A549 (cell line): Measurements from ENCODE around the gene CARD19. TPM values are rescaled to one million over a fixed set of nuclear protein-coding genes. Genes with fewer than 3 reads are reported as not detected.

ENCODE experiments used
- ATAC-seq, 2 experiments: fragments of 200-7000 bp in 1 of 2; fragments of >200 bp in 1 of 2; cut with Nextera tagmentation in 1 of 2; cut with Tn5 transposase in 1 of 2; 3 replicates each; pipeline versions ENCODE4 v1.8.0 to v1.9.1; 2018 to 2020; ENCODE audit warnings: mild to moderate bottlenecking in 1 of 2, moderate library complexity in 1 of 2
- CTCF ChIA-PET: fragments of 300-600 bp; sonication (Branson Sonifier 250); formaldehyde crosslinking; extraction: SDS; loops from one replicate; lab custom pipeline; 2021; ENCODE audit warnings: antibody characterized with exemption, inconsistent platforms; lab: Yijun Ruan, JAX
- POLR2A ChIA-PET: fragments of 350-600 bp; formaldehyde crosslinking; extraction: SDS; loops from one replicate; lab custom pipeline; 2021; ENCODE audit warnings: antibody characterized with exemption, inconsistent platforms; lab: Yijun Ruan, JAX
- DNase-seq, 2 experiments: peaks; one replicate each; pipeline versions ENCODE4 v3.0.0 to v3.0.0-alpha.2; 2011 to 2016; ENCODE audit warnings: low read depth in 1 of 2, low spot score in 1 of 2
- FAIRE-seq: peaks from 2 replicates; lab custom pipeline; 2011; peaks lifted over from hg19 to GRCh38; lab: Jason Lieb, UNC
- H3K27ac ChIP-seq, 2 experiments: fragments of >200 bp; sonication (Bioruptor Twin); formaldehyde crosslinking; 3 replicates each; pipeline ENCODE4 v1.5.1; 2016 to 2017
- H3K4me1 ChIP-seq: fragments of >200 bp; sonication (Bioruptor Twin); formaldehyde crosslinking; 3 replicates; pipeline ENCODE4 v1.6.1; 2016
- H3K4me2 ChIP-seq: fragments of >200 bp; sonication (Bioruptor Twin); formaldehyde crosslinking; 3 replicates; pipeline ENCODE4 v1.6.1; 2016
- H3K4me3 ChIP-seq: fragments of >200 bp; sonication (Bioruptor Twin); formaldehyde crosslinking; 3 replicates; pipeline ENCODE4 v1.5.1; 2016
- H3K9me3 ChIP-seq: fragments of >200 bp; sonication (Bioruptor Twin); formaldehyde crosslinking; 3 replicates; pipeline ENCODE4 v1.6.1; 2016
- BHLHE40 ChIP-seq: IDR thresholded peaks from 2 replicates; pipeline ENCODE4 v1.6.1; 2012; ENCODE audit warnings: low read depth, low read length, inconsistent platforms
- CBX8 ChIP-seq: fragments of 200-600 bp; sonication (generic); IDR thresholded peaks from 2 replicates; pipeline ENCODE4 v1.6.1; 2016
- CHD4 ChIP-seq: fragments of 200-600 bp; sonication (generic); IDR thresholded peaks from 2 replicates; pipeline ENCODE4 v1.6.1; 2016; ENCODE audit warnings: antibody characterized with exemption, mild to moderate bottlenecking, borderline replicate concordance
- EHMT2 ChIP-seq: fragments of 200-600 bp; sonication (generic); IDR thresholded peaks from 2 replicates; pipeline ENCODE4 v1.6.1; 2016; ENCODE audit warnings: antibody characterized with exemption, low read depth, mild to moderate bottlenecking, moderate library complexity
- FOSL2 ChIP-seq, 2 experiments: fragments of 450-650 bp in 1 of 2; fragments of >200 bp in 1 of 2; sonication (Bioruptor Twin) in 1 of 2; formaldehyde crosslinking; IDR thresholded peaks; 2 replicates each; pipeline versions ENCODE4 v1.5.0 to v1.6.1; 2016 to 2020; ENCODE audit warnings: mild to moderate bottlenecking in 1 of 2, moderate library complexity in 1 of 2
- HEYL ChIP-seq: fragments of 250-450 bp; sonication (Bioruptor Pico); IDR thresholded peaks from 2 replicates; pipeline ENCODE4 v1.8.0; 2021; ENCODE audit warnings: mild to moderate bottlenecking, moderate library complexity
- KDM5A ChIP-seq: fragments of 200-600 bp; sonication (generic); IDR thresholded peaks from 2 replicates; pipeline ENCODE4 v1.6.1; 2016; ENCODE audit warnings: antibody characterized with exemption, mild to moderate bottlenecking
- PHF8 ChIP-seq: fragments of 200-600 bp; sonication (generic); IDR thresholded peaks from 2 replicates; pipeline ENCODE4 v1.6.1; 2016; ENCODE audit warnings: low read depth, mild to moderate bottlenecking, antibody characterized with exemption, moderate library complexity, borderline replicate concordance
- POLR2A ChIP-seq: IDR thresholded peaks from 2 replicates; pipeline ENCODE4 v1.6.1; 2012; ENCODE audit warnings: mild to moderate bottlenecking, low read length
- RARB ChIP-seq: fragments of 250-450 bp; sonication (Bioruptor Pico); IDR thresholded peaks from 2 replicates; pipeline ENCODE4 v1.8.0; 2021; ENCODE audit warnings: mild to moderate bottlenecking, moderate library complexity
- RCOR1 ChIP-seq: fragments of 150-350 bp; IDR thresholded peaks from 2 replicates; pipeline ENCODE4 v1.6.1; 2014; ENCODE audit warnings: antibody characterized with exemption, low read length, low read depth
- RNF2 ChIP-seq: fragments of 200-600 bp; sonication (generic); IDR thresholded peaks from 2 replicates; pipeline ENCODE4 v1.6.1; 2016; ENCODE audit warnings: low read depth, mild to moderate bottlenecking, antibody characterized with exemption, moderate library complexity, borderline replicate concordance
- SMC3 ChIP-seq: fragments of >200 bp; sonication (Bioruptor Twin); formaldehyde crosslinking; IDR thresholded peaks from 3 replicates; pipeline ENCODE4 v1.6.1; 2018; ENCODE audit warnings: inconsistent platforms
- ZC3H11A ChIP-seq: fragments of 450-650 bp; IDR thresholded peaks from 2 replicates; pipeline ENCODE4 v1.6.1; 2014; ENCODE audit warnings: antibody characterized with exemption, mild to moderate bottlenecking
- ZSCAN20 ChIP-seq: fragments of 250-450 bp; sonication (Bioruptor Pico); IDR thresholded peaks from 2 replicates; pipeline ENCODE4 v1.8.0; 2022; ENCODE audit warnings: mild to moderate bottlenecking, moderate library complexity
- WGBS: methylation state at CpG from one replicate; pipeline ENCODE4 v1.1.6; 2017; ENCODE audit errors: missing lambda C conversion rate; 5-methylcytosine and 5-hydroxymethylcytosine counted together
- polyA plus RNA-seq, 4 experiments: library from polyadenylated mRNA; depleted of rRNA in 3 of 4; stranded (reverse); fragments of >200 nt; fragmentation: RNase III in 1 of 4; extraction: RNeasy Plus Mini Kit Qiagen cat#74134 plus additional on column Dnase treatment in 1 of 4; gene quantifications; 2 replicates in 3 of 4; 3 replicates in 1 of 4; pipeline ENCODE4 v1.2.3, GENCODE V29; 2011 to 2017
- TF ChIP-seq, protein P1 (sequence below): fragments of >200 bp; sonication (Bioruptor Twin); formaldehyde crosslinking; IDR thresholded peaks from 3 replicates; pipeline ENCODE4 v1.6.1; 2016
- TF ChIP-seq, protein P2 (sequence below): fragments of 250-450 bp; sonication (Bioruptor Pico); IDR thresholded peaks from 2 replicates; pipeline ENCODE4 v1.5.0; 2021; ENCODE audit warnings: mild to moderate bottlenecking, moderate library complexity, borderline replicate concordance
- TF ChIP-seq, protein P3 (sequence below): fragments of 450-650 bp; IDR thresholded peaks from 2 replicates; pipeline ENCODE4 v1.6.1; 2014; ENCODE audit warnings: antibody characterized with exemption
- TF ChIP-seq, protein P4 (sequence below): fragments of 200-600 bp; sonication (generic); IDR thresholded peaks from 2 replicates; pipeline ENCODE4 v1.6.1; 2016; ENCODE audit warnings: antibody characterized with exemption, mild to moderate bottlenecking, moderate library complexity

The CARD19 gene
- polyA plus RNA-seq, 2 of the 4 experiments (the other 2 are of a cell fraction) = 27.6 to 30.3 TPM

DNA sequence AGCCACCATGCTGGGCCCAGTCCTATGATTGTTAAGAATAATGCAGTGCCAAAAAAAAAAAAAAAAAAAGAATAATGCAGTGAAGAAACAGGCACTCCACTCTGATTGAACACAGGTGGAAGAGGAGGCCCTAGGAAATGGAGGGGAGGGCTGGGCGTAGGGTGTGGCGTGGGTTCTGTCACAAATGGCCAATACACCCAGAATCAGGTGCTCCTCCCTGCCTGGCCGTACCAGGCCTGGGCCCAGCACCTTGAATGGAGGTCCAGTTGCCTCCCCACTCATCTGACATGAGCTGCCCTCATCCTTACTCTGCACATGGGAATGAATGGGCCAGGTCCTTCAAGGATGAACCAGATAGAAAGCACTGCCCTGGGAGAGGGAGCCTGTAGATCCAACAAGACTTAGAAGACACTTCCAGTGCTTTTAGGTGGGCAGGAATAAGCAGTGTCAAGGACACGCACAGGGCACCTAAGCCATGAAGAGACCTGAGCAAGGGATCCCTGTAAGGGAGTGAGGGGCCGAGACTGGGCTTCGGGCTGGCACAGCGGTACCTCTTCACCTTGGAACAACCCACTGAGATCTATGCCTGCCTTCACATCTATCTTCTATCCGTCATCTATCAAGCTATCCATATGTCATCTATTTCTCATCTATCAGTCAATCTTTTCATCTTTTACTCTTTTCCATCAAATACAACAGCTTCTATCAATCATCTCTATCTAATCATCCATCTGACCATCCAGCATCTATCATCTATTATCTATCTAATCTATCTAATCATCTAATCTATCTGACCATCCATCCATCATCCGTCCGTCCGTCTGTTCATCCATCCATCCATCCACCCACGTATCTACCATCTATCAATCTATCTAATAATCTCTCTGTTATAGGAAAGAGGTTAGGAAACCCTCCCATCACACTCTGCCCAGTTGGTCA lies 22.2 kb downstream of the CARD19 start:
- peaks cover 50% of the 10 kb centered on the region for H3K4me1 ChIP-seq
- FAIRE-seq (no peak), ATAC-seq (no peak), DNase-seq (no peak)
- POLR2A ChIA-PET = interaction anchor here (0.6 to 1.0 kb wide), 2 partner anchors 9 to 16 kb away, joined by 3 to 4 read pairs; partner anchors contain the start of gene NINJ1
- TF ChIP-seq CBX8 (no peak), PHF8 (no peak), FOSL2 (IDR thresholded peaks at IDR 0.05) (no peak), FOSL2 (CRISPR knock-in tag; IDR thresholded peaks at IDR 0.05) (no peak), EHMT2 (no peak), ZSCAN20 (CRISPR knock-in tag) (no peak), SMC3 (no peak), RARB (CRISPR knock-in tag) (no peak), CHD4 (no peak), ZC3H11A (no peak), POLR2A (no peak), RNF2 (no peak), KDM5A (no peak)
- TF ChIP-seq, protein P1, sequence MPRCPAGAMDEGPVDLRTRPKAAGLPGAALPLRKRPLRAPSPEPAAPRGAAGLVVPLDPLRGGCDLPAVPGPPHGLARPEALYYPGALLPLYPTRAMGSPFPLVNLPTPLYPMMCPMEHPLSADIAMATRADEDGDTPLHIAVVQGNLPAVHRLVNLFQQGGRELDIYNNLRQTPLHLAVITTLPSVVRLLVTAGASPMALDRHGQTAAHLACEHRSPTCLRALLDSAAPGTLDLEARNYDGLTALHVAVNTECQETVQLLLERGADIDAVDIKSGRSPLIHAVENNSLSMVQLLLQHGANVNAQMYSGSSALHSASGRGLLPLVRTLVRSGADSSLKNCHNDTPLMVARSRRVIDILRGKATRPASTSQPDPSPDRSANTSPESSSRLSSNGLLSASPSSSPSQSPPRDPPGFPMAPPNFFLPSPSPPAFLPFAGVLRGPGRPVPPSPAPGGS = no peak
- 93% methylated on average over 12 of the region's 12 CpGs for WGBS
- CTCF ChIA-PET = interaction anchor here (0.6 to 8.0 kb wide), 12 partner anchors 10 to 759 kb away, joined by 3 to 109 read pairs (median 4); partner anchors contain the start of gene NINJ1
- H3K27ac ChIP-seq = peak overlapping the region in 1 of 2 experiments; percentile 23; a peak in 1 of 6 replicates
- no peaks in the 10 kb centered on the region for H3K9me3 ChIP-seq
- H3K4me2 ChIP-seq = no peak overlapping the region
- no peak overlapping the region for H3K4me3 ChIP-seq

DNA sequence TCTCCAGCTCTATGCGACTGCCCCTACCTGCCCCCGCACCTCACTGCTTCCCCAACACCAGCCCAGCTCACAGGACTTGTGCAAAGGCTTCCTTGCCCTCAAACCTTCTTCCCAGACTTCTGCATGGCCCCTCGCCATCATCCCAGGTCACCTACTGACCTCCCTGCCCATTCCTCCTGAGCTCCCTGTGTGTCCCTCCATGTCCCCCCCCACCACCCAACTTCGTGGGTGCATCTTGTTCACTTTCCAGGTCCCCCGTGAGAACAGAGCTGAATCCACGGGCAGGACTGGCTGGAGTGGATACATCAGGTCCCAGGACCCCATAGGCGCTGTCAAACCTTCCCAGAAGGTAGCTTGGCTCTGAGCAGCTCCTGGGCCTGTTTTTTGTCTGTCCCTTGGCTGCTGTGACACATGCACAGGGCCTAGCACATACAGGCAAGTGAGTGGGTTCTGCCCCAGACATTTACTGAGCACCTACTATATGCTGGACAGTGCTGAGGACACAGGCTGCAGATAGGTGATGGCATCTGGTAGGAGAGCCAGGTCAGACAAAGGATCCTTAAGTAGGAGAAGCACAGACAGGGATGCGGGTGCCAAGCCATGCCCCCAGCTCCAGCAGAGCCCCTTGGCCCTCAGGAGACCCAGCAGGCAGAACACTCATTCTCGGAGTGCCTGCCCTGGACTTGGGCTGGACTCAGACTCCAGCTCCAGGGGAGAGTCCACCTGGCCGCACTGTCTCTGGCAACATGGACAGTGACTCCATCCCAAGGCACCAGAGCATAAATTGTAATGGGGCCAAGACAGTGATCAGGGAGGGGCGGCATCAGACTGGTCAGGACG lies 23.1 kb downstream of the CARD19 start:
- Histone ChIP-seq H3K4me2 (peak overlapping the region; percentile 68), H3K4me3 (no peak overlapping the region), H3K27ac (peak overlapping the region; percentile 85 to 95), H3K9me3 (no peaks in the 10 kb centered on the region), H3K4me1 (peaks cover 41% of the 10 kb centered on the region)
- FAIRE-seq (no peak), ATAC-seq (peak in 1 of 2 experiments; percentile 2; a peak in 1 of 6 replicates), DNase-seq (no peak)
- CTCF ChIA-PET = interaction anchor here (0.6 to 8.0 kb wide), 17 partner anchors 11 to 447 kb away, joined by 3 to 109 read pairs (median 4); partner anchors contain the start of gene NINJ1
- POLR2A ChIA-PET = interaction anchor here (0.6 to 1.8 kb wide), 4 partner anchors 10 to 23 kb away, joined by 3 to 35 read pairs (median 8); partner anchors contain the start of genes CARD19 and NINJ1
- 90% methylated on average over 12 of the region's 12 CpGs for WGBS
- no peak for TF ChIP-seq BHLHE40
- TF ChIP-seq RCOR1 = no peak
- TF ChIP-seq, protein P2, sequence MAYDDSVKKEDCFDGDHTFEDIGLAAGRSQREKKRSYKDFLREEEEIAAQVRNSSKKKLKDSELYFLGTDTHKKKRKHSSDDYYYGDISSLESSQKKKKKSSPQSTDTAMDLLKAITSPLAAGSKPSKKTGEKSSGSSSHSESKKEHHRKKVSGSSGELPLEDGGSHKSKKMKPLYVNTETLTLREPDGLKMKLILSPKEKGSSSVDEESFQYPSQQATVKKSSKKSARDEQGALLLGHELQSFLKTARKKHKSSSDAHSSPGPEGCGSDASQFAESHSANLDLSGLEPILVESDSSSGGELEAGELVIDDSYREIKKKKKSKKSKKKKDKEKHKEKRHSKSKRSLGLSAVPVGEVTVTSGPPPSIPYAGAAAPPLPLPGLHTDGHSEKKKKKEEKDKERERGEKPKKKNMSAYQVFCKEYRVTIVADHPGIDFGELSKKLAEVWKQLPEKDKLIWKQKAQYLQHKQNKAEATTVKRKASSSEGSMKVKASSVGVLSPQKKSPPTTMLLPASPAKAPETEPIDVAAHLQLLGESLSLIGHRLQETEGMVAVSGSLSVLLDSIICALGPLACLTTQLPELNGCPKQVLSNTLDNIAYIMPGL (CRISPR knock-in tag) = no peak
- TF ChIP-seq, protein P3, sequence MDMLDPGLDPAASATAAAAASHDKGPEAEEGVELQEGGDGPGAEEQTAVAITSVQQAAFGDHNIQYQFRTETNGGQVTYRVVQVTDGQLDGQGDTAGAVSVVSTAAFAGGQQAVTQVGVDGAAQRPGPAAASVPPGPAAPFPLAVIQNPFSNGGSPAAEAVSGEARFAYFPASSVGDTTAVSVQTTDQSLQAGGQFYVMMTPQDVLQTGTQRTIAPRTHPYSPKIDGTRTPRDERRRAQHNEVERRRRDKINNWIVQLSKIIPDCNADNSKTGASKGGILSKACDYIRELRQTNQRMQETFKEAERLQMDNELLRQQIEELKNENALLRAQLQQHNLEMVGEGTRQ = no peak
- TF ChIP-seq, protein P4, sequence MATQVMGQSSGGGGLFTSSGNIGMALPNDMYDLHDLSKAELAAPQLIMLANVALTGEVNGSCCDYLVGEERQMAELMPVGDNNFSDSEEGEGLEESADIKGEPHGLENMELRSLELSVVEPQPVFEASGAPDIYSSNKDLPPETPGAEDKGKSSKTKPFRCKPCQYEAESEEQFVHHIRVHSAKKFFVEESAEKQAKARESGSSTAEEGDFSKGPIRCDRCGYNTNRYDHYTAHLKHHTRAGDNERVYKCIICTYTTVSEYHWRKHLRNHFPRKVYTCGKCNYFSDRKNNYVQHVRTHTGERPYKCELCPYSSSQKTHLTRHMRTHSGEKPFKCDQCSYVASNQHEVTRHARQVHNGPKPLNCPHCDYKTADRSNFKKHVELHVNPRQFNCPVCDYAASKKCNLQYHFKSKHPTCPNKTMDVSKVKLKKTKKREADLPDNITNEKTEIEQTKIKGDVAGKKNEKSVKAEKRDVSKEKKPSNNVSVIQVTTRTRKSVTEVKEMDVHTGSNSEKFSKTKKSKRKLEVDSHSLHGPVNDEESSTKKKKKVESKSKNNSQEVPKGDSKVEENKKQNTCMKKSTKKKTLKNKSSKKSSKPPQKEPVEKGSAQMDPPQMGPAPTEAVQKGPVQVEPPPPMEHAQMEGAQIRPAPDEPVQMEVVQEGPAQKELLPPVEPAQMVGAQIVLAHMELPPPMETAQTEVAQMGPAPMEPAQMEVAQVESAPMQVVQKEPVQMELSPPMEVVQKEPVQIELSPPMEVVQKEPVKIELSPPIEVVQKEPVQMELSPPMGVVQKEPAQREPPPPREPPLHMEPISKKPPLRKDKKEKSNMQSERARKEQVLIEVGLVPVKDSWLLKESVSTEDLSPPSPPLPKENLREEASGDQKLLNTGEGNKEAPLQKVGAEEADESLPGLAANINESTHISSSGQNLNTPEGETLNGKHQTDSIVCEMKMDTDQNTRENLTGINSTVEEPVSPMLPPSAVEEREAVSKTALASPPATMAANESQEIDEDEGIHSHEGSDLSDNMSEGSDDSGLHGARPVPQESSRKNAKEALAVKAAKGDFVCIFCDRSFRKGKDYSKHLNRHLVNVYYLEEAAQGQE = no peak
- TF ChIP-seq HEYL = no peak
